ENCODE measurements around the gene NOX1.

NOX1 gene

DNA sequence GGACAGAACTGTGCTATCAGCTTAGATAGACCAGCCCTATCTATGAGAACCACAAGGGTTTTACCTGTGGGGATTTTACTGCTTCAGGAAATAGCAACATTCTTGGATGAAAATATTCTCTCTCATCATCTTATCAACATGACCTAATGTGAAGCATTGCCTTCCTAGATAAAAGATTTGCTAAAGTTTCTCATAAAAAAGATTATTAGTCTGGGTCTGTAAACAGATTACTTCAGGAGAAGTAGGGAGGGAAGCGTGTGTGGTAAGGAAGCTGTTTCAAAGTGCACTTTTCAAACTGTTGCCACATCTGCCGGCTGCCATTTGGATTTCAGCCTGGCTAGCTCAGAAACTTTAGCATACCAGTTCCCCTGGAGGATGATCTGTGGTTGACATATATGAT is at the start of gene NOX1:
NOX1 (minus strand) TSS at position 35 of the 400 bp plus-strand sequence. CDS start 220 bp downstream, outside the sequence.
- in situ Hi-C loops (cut with HindIII; ENCODE audit: low pct_ligation_motif_present, low pct_unique_long_range_greater_than_20kb, low sequenced_read_pairs), result no loop called here
- DNase-seq, result no peak

DNA sequence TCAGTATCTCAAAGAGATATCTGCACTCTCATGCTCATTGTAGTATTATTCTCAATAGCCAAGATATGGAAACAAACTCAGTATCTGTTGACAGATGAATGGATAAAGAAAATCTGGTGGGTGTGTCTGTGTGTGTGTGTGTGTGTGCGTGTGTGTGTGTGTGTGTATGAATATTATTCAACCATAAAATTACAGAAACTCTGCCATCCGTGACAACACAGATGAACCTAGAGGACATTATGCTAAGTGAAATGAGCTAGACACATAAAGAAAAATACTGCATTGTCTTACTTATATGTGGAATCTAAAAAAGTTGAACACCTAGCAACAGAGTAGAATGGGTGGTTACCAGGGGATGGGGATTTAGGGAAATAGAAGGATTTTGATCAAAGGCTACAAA is 41.4 kb upstream of the NOX1 start:
- no peak for DNase-seq
- in situ Hi-C loops (cut with HindIII; ENCODE audit: low pct_ligation_motif_present, low pct_unique_long_range_greater_than_20kb, low sequenced_read_pairs), result no loop called here

DNA sequence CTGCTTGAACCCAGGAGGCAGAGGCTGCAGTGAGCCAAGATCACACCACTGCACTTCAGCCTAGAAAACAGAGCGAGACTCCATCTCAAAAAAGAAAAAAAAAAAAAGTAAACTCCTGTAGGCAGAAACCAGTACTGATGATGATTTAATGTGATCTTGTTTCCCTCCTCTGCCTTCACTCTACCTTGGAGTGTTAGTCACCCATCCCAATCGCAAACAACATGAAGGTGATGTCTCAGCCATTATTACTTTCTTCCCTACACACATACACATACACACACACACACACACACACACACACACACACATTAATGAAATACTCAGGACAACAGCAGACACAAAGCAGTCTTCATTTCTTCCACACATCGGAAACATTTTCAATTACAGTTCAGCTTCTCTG is 39.0 kb upstream of the NOX1 start:
- in situ Hi-C loops (cut with HindIII; ENCODE audit: low pct_ligation_motif_present, low pct_unique_long_range_greater_than_20kb, low sequenced_read_pairs), result no loop called here
- no peak for DNase-seq

DNA sequence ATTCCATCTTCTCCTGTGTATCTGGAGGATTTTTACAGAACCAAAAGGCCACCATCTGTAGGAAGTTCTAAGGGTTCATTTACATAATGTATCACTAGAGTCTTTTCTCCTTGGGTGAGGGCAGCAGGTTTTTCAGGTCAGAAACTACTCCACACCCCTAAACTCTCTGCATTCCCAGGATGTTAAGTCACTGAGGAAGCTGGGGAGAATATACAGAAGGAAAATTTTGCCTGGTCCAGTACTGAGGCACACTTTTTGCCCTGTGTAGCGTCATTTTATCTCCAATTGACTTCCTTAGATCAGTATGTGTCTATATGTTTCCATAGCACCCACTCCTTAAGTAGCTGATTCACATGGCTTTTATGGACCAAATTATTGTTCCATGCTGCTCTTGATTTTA is 37.6 kb upstream of the NOX1 start:
- in situ Hi-C loops (cut with HindIII; ENCODE audit: low pct_ligation_motif_present, low pct_unique_long_range_greater_than_20kb, low sequenced_read_pairs), result no loop called here
- DNase-seq, result no peak

DNA sequence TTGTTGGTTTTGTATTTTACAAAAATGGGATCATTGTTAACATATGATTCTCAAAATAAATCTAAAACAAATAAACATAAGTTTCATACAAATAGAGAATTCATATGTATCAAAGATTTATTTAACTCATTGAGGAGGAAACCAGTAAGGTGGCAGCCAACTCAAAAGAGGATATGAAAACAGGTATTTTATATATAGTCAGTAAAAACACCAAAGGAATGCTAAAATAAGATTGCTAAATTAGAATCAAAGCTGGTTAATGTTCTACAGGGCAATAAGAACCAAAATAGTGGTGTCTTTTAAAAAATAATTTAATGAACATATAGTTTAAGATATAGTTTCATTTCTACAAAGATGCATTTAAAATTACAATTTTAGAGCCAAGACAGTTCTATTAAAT is 31.5 kb upstream of the NOX1 start:
- DNase-seq, result no peak
- in situ Hi-C loops (cut with HindIII; ENCODE audit: low pct_ligation_motif_present, low pct_unique_long_range_greater_than_20kb, low sequenced_read_pairs), result no loop called here

DNA sequence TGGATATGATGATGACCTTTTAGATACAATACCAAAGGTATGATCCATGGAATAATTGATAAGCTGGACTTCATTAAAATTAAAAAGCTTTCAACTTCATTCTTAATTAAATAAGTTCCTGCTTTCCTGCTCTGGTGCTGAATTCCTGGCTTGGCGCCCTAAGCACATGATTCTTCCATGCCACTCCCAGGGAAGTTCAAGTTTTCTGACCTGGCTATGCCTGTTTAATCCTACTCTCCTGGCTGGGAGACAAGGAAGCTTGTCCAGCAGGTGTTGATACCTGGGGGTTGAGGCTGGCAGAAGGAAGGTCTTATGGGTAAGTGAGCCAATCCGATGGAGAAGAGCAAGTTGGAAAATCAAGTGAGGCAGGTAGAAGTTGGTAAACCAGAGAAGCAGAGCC is 30.3 kb upstream of the NOX1 start:
- in situ Hi-C loops (cut with HindIII; ENCODE audit: low pct_ligation_motif_present, low pct_unique_long_range_greater_than_20kb, low sequenced_read_pairs), result no loop called here
- no peak for DNase-seq

DNA sequence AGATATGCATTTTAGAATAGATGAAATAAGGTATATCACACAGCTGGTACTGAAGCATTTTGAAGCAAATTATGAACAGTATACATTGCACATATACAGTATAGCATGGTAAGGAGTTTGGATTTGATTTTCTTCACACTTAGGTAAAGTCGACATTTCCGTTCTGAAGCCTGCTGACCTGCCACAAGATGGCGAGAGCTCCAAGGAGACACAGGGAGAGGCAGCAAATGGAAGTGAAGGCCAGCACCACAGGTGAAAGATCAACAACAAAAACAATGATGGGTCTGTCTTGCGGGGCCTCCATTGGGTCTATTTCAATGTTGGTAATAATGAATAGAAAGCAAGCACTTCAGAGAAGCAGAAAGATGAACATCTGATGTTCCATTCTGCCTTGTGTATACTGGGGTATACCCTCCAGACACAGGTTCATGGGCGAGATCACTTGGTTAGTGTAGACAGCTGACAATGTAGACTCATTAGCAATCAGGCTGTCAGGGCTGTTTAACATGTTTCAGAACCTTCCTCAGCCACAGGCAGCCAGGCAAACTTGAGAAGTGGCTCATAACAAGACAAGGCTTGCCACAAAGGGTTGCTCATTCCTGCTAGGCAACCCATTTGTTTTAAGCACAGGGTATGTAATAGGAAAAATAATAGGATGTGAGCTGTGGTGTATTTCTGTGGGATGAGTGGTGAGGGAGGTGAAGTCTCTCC is 21.4 kb upstream of the NOX1 start:
- in situ Hi-C loops (cut with HindIII; ENCODE audit: low pct_ligation_motif_present, low pct_unique_long_range_greater_than_20kb, low sequenced_read_pairs), result no loop called here
- DNase-seq, result peak; percentile 29

DNA sequence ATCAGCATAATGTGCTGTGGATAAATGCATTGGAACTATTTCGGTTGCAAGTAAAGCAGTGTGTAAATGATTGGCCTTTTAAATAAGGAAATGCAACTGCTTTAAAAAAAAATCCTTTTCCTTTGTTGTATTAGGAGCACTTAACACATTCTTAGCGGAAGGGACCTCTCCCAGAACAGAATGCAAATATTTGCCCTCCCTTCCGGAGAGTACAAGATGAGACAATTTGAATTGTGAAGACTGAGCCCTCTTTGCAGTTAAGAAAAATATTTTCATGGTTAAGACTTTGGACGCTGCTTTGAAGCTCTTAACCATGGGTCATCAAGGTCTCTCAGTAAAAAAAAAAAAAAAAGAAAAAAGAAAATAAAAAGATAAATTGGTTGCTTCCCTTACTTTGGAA is 9.5 kb upstream of the NOX1 start:
- no peak for DNase-seq
- in situ Hi-C loops (cut with HindIII; ENCODE audit: low pct_ligation_motif_present, low pct_unique_long_range_greater_than_20kb, low sequenced_read_pairs), result no loop called here

DNA sequence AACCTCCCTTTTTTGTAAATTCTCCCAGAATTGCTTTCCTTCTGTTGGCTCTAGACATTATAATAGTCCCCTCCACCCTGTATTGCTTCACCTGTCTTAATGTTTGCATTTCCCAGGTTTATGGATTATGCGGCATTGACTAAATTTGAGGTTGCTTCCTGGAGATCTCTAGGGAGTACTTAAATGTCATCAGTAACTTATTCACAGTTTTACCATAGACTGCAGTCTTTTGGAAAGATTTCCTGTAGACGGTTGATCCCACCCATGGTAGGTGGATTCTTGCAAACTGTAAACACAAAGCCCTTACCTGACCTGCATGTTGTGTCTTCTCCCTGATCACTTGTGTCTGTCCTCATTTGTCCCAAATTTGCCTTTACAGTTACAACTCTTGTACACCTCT is 6.2 kb upstream of the NOX1 start:
- DNase-seq, result no peak
- in situ Hi-C loops (cut with HindIII; ENCODE audit: low pct_ligation_motif_present, low pct_unique_long_range_greater_than_20kb, low sequenced_read_pairs), result no loop called here

DNA sequence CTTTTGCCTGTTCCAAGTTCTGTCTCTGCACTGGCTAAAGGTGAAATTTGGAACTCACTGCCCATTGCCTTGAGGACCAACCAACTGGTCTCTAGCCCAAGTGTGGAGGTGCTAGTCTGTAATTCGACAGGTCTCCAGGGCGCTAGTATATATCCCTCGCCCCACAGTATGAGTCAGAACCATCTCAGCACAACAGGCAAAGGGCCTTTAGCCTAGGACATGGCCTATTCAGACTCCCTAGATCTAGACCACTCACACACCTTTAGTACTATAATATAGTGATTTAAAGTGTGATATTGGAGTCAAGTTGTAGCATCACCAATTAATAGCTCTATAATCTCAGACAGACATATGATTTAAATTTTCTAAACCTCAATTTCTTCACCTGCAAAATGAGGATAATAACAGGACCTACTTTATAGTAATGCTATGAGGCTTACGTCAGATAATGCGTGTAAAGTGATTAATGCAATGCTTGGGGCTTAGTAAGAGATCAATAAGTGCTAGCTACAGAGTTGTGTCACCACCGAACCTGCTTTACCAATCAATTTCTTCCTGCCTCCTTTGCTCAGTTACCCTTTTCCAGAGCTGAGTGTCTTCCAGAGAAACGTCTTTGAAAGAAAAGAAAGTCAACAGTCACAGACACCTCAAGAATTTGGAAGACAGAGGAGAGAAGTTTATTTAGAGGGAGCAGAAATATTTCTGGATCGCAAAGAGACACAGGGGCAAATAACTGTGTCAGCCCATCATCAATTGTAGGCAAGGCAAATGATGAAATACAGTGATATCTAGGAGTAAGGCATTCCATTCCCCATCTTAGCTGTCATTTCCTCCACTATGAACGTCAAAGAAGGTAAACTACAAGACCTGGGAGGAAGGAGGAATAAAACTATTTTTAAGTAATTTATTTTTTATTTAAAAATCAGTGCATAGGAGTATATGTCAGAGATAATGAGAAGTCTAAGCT is 2.3 kb downstream of the NOX1 start:
- in situ Hi-C loops (cut with HindIII; ENCODE audit: low pct_ligation_motif_present, low pct_unique_long_range_greater_than_20kb, low sequenced_read_pairs), result no loop called here
- no peak for DNase-seq

DNA sequence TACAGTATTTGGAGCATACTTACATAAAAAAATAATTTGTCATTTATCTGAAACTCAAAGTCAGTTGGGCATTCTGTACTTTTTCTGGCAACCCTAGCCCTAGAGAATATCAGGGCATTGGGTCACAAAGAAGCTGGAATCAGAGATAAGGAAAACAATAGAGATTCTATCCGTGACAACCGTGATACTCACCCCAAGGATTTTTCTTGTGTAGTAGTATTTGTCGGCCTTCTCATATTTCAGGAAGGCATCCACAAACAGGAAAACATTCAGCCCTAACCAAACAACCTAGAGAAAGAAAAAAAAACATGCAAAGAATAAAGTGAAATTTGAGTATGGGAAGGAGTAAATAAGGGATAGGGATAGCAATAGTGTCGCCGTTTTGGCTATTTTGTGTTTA is 3.6 kb downstream of the NOX1 start:
- in situ Hi-C loops (cut with HindIII; ENCODE audit: low pct_ligation_motif_present, low pct_unique_long_range_greater_than_20kb, low sequenced_read_pairs), result no loop called here
- no peak for DNase-seq

DNA sequence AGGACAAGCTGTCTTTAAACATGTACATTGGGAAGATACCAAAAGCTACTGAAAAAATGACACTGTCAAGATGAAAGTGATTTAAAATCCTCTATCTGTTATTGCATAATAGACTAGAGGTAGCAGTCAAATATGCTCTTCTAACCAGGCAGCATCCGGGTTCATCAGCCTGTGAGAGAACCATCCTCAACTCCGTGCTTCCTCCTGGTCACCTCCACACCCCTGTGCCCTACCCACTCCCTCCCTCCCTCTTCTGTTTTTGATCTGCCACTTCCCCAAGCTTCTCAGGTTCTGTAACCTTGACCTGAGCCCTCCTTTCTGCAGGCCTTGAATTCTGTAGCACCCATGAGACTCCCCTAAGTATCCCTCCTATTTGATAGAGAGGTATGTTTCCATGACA is 5.9 kb downstream of the NOX1 start:
- no peak for DNase-seq
- in situ Hi-C loops (cut with HindIII; ENCODE audit: low pct_ligation_motif_present, low pct_unique_long_range_greater_than_20kb, low sequenced_read_pairs), result no loop called here

DNA sequence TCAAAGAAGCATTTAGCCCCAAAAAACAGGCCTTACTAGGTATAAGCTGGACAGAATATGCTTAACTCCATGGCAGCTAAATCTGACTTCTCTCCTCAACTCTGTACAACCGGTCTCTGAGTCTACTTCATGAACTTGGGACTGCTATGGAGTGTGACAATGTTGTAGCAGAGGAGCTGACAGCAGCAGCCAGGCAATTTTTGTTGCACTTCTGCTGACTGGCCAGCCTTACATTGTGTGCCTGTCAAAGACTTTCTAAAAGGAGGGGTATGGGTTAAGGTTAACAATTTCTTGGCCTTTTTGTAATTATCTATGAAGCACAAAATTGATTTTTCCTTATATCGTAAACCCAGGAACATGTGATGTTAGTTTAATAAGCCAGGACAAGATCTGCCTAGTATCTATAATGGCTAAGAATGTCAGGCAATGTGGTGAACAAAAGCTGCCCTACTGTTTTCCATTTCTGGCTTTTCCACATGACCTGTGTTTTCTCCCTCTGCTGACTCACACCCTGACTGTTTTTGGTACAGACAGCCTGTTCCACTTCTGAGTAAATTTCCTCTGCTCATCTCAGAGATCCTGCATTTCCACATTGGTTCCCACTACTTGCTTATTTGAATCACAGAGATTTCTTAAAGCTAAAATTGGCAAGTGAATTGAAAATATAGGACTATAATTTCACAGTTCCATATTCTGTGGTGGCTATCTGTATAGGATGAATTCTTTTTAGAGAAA is 9.3 kb downstream of the NOX1 start:
- in situ Hi-C loops (cut with HindIII; ENCODE audit: low pct_ligation_motif_present, low pct_unique_long_range_greater_than_20kb, low sequenced_read_pairs), result no loop called here

DNA sequence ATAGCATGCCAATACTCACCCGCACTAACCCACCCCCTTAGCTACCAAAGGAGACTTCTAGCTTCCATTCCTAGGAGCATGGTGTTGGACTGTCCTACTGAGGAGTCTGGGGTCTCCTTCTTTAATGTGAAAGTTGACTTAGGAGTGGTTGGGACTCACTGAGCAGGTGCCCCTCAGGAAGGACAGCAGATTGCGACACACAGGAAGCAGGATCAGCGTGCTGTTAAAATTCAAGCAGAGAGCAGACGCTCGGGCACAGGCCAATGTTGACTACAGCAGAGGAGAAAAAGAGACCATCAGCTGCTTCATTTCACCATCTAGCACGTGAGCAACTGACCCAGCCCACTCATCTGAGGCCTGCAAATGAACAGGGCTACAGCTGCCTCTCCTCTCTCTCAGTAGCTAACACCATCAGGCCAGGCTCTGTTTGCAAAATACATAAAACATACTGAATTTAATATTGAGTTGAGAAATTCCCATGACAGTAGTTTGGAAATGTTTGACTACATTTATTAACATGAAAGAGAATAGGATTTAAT is 10.8 kb downstream of the NOX1 start:
- in situ Hi-C loops (cut with HindIII; ENCODE audit: low pct_ligation_motif_present, low pct_unique_long_range_greater_than_20kb, low sequenced_read_pairs), result no loop called here
- DNase-seq, result no peak

More for the DNA sequence above, 9.3 kb downstream of the NOX1 start:
- DNase-seq, result no peak

DNA sequence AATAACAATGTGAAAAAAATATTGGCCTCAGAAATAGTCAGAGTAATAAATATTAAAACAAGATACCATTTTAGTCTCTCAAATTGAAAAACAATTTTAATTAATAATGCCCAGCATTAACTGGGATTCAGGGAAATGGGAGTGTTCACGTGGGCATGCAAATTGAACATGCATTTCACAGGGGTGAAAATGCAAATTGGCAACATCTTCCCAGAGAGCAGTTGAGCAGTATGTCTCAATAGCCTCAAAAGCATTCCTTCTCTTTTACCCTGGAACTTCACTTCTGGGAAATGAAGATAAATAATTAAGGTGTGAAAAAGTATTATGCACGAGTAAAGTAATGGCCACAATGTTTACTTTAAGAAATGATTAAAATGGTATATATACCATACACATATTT is 21.3 kb downstream of the NOX1 start:
- in situ Hi-C loops (cut with HindIII; ENCODE audit: low pct_ligation_motif_present, low pct_unique_long_range_greater_than_20kb, low sequenced_read_pairs), result no loop called here
- no peak for DNase-seq

DNA sequence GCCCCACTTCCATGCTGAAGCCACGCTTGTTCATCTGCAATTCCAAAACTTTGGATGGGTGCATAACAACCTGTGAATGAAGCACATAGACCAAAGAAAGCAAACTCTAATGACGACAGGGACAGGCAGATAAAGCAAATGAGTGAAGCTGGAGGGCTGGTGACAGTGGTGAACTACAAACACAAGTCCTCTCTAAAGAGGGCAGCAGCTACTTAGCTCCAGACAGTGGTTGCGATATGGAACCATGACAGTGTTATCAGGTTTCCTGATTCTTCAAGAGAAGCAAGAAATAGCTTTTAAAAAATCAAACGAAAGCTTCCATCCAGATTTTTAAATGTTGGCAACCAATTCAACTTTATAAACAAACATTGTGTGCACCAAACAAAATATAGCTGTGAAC is 23.8 kb downstream of the NOX1 start:
- in situ Hi-C loops (cut with HindIII; ENCODE audit: low pct_ligation_motif_present, low pct_unique_long_range_greater_than_20kb, low sequenced_read_pairs), result no loop called here
- no peak for DNase-seq

DNA sequence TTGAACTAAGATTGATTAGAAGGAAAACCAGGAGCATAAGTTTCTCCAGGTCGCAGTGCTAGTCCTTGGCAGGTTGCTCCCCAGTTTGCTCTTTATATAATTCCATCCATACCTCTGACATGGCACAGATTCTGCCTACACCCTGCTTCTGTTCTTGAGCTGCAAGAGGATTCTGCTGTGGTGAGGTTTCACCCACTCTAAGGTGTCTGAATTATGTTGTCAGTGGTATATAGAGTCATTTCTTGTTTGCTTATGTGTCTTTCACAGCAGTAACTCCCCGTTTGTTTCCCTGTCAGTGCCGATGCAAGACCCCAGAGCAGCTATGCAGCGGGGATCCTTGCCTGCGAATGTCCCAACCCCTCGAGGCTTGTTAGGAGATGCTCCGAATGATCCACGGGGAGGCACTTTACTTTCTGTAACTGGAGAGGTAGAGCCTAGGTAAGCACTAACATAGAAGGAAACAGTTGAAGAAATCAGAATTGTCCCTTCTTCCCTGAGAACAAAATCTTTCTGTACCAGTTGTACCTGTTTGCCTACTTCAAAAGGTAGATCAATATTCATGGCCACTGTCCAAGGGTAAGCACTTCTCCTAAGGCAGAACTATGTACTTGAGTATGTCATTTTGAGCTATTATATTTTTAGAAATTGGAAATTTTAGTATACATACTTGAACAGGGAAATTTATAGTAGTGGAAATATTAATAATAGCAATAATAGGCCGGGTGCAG is 42.8 kb downstream of the NOX1 start:
- in situ Hi-C loops (cut with HindIII; ENCODE audit: low pct_ligation_motif_present, low pct_unique_long_range_greater_than_20kb, low sequenced_read_pairs), result no loop called here
- DNase-seq, result no peak

DNA sequence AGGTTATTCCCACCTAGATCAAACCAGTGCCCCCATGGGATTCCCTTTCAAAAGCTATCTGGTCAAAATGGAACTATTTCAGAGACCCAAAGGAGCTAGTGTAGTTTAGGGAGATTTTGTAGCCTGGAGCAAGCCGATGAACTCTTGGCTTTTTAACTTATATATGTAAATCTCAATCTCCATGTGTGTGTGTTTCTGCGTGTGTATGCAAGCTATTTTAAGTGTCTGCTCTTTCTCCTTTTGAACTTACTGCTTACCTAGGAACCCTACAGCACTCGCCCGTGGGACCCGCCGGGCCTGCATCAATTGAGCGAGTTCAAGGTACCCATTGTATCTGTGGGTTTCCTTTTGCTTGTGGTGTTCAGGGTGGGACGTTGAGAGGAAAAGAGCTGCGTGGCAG is 43.6 kb downstream of the NOX1 start:
- DNase-seq, result no peak
- in situ Hi-C loops (cut with HindIII; ENCODE audit: low pct_ligation_motif_present, low pct_unique_long_range_greater_than_20kb, low sequenced_read_pairs), result no loop called here
